GM12874 (cell line): ENCODE data around the gene PTPN4.

ENCODE experiments used
- CTCF ChIP-seq: IDR thresholded peaks from 2 replicates; pipeline ENCODE4 v1.5.1; 2011; ENCODE audit warnings: low read depth, mild to moderate bottlenecking, control low read depth, low read length, moderate library complexity; ENCODE audit not compliant: insufficient read depth

Gene PTPN4

GRCh38 chr2:119755906-119756305, 3.8 kb upstream of the PTPN4 start:
- no peak for TF ChIP-seq CTCF

GRCh38 chr2:119756837-119757236, 2.9 kb upstream of the PTPN4 start:
- no peak for TF ChIP-seq CTCF

- TF ChIP-seq CTCF, result no peak
Observed at GRCh38 chr2:119758881-119759450, 756 bp upstream of the PTPN4 start.

DNA sequence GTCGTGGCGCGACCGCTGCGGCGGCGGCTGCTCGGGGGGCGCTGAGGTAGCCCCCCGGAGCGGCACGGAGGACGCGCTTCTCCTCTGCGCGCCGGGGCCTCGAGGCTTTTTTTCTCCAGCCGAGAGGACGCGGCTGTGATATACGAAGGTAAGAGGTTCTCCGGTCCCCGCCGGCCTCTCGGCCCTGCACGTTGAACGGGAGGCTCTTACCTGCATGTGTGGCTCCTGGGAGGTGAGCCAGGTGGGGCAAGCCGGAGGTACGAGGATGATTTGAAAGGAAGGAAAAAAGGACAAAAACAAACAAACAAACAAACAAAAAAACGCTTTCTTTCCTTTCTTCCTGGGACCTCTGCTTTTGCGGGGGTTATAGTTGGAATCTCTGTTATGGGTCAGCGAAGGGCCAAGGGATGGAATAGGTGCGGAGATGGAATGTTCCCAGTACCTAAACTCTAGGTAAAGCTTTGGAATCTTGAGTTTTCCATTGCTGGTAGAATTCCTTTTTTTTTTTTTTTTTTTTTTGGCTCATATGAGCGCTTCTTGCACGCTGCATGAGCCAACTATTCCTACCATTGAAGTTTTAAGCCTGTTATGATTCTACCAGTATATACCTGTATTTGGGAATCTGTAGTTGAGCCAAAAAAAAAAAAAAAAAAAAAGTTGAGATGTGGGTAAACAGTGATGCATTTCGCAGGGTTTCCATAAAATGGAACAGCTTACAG, 674 bp downstream of the PTPN4 start:
- TF ChIP-seq CTCF, result no peak

DNA sequence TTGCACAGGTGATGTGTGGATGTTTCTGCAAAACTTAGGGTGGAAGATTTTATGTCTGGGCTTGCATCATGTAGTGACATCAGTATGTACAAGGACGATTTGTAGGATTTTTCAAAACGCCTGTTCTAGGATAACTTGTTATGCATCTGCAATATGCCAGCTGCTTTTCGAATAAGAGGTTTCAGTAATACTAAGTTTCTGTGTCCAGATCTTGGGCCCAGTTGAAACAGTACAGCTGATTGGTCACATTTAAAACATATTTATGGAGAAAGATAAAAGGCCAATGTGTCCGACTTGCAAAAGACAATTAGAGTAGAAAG, 1.2 kb downstream of the PTPN4 start:
- TF ChIP-seq CTCF, result no peak

DNA sequence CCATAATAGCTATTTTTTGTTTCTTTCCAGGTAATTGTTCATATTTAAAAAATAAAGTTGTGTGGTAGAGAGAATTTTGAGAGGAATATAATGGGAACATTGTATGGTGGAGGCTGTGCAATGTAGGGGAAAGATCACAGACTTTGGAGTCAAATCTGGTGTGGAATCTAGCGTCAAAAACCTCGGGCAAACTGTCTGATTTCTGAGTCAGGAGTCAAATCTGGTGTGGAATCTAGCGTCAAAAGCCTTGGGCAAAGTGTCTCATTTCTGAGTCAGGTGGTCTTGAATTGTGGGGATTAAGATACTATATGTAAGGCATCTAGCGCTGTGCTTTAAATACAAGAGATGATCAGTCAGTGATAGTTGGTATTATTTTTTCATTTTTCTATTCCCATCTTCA, 5.1 kb downstream of the PTPN4 start:
- TF ChIP-seq CTCF, result no peak

- no peak for TF ChIP-seq CTCF
Observed at GRCh38 chr2:119765433-119766002, 5.8 kb downstream of the PTPN4 start.
